HAP-1 (cell line): ENCODE data around the gene IKZF2.
"Not testable (repeated sequence)": the region's sequence is repeated elsewhere in the genome, so short reads cannot be mapped to it uniquely, and the experiment has no call there.

ENCODE experiments used
- DNase-seq, 2 experiments: peaks; one replicate each; pipeline ENCODE4 v3.0.0-alpha.2; 2016 to 2020; ENCODE audit warnings: low spot score in 2 of 2
- H3K27me3 ChIP-seq: fragments of 250-450 bp; sonication (Bioruptor Pico); 2 replicates; pipeline ENCODE4 v1.5.1; 2020; ENCODE audit warnings: low read depth, mild to moderate bottlenecking, moderate library complexity
- H3K36me3 ChIP-seq: fragments of 250-450 bp; sonication (Bioruptor Pico); replicated peaks from 2 replicates; pipeline ENCODE4 v1.5.1; 2020; ENCODE audit warnings: mild to moderate bottlenecking
- H3K4me1 ChIP-seq: fragments of 250-450 bp; sonication (Bioruptor Pico); 2 replicates; pipeline ENCODE4 v1.5.1; 2020; ENCODE audit warnings: mild to moderate bottlenecking
- H3K4me3 ChIP-seq: fragments of 250-450 bp; sonication (Bioruptor Pico); 2 replicates; pipeline ENCODE4 v1.5.1; 2020; ENCODE audit warnings: mild to moderate bottlenecking, moderate library complexity
- H3K9me3 ChIP-seq: fragments of 250-450 bp; sonication (Bioruptor Pico); 2 replicates; pipeline ENCODE4 v1.5.1; 2020; ENCODE audit warnings: mild to moderate bottlenecking, moderate library complexity
- in situ Hi-C: fragments of 300-500 bp; cut with MboI; formaldehyde crosslinking; loops from 3 replicates; pipeline ENCODE4 v1.14.3; 2020; ENCODE audit warnings: low sequenced_read_pairs, inconsistent platforms, mixed read lengths

The IKZF2 gene

GRCh38 chr2:213022987-213023386, 128.4 kb downstream of the IKZF2 start:
- DNase-seq, result no peak
- Histone ChIP-seq H3K27me3 (no peaks in the 10 kb centered on the region), H3K4me3 (no peak overlapping the region), H3K4me1 (no peaks in the 10 kb centered on the region), H3K9me3 (no peaks in the 10 kb centered on the region), H3K36me3 (no peaks in the 10 kb centered on the region)
- in situ Hi-C loops, result no loop called here

DNA sequence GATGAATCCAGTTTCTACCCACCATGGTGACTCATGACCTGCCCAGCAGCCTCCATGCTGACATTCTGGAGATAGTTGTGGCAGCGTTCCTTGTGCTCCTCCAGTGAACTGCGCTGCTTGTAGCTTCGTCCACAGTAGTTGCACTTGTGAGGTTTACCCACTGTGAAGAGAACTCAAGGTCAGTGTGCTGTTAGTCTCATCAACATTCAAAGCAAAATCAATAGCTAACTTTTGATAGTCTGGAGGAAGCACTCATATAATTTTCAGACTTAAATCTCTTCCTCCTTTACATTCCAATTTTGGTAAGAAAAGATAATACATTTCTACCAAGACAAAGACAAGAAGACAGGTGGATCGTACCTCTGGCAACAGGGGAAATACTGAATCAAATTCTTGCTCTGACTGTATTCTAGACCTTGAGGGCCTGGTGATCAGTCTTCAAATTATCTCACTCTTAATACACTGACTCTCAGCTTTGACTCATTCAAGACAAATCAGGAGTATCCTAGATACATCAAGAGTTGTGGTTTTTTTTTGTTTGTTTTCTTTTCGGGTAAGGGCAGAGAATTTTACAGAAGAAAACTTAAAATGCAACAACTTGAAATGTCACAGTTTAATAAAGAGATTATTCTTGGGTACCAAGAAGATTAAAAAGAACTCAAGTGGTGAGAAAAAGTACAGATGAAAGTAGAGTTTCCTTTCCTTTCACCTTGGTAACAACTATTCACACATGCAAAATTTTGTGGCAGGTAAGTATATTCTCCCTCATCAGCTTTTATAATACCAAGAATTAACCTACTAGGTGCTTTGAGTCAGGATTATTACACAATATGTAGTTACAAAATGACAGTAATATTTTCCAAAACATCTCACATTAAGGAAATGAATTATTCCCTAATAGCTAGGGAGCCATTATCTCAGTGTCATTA, 129.2 kb downstream of the IKZF2 start:
- Histone ChIP-seq H3K9me3 (no peaks in the 10 kb centered on the region), H3K4me1 (no peaks in the 10 kb centered on the region), H3K4me3 (no peak overlapping the region), H3K27me3 (no peaks in the 10 kb centered on the region), H3K36me3 (no peaks in the 10 kb centered on the region)
- in situ Hi-C loops, result no loop called here
- no peak for DNase-seq

DNA sequence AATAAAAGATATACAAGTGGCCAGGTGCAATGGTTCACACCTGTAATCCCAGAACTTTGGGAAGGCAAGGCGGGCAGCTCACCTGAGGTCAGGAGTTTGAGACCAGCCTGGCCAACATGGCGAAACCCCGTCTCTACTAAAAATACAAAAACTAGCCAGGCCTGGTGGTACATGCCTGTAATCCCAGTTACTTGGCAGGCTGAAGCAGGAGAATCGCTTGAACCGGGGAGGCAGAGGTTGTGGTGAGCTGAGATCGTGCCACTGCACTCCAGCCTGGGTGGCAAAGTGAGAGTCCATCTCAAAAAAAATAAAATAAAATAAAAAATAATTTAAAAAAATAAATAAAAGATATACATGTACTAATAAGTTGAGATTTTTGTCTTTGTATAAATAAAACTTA, 130.5 kb downstream of the IKZF2 start:
- in situ Hi-C loops, H3K9me3 ChIP-seq, DNase-seq, H3K4me3 ChIP-seq, H3K4me1 ChIP-seq, H3K36me3 ChIP-seq, H3K27me3 ChIP-seq: not testable (repeated sequence)

- in situ Hi-C loops, result no loop called here
- Histone ChIP-seq H3K4me3 (no peak overlapping the region), H3K4me1 (no peaks in the 10 kb centered on the region), H3K9me3 (no peaks in the 10 kb centered on the region), H3K36me3 (no peaks in the 10 kb centered on the region), H3K27me3 (no peaks in the 10 kb centered on the region)
- no peak for DNase-seq
These were observed 131.1 kb downstream of the IKZF2 start for GRCh38 chr2:213020268-213020667.

DNA sequence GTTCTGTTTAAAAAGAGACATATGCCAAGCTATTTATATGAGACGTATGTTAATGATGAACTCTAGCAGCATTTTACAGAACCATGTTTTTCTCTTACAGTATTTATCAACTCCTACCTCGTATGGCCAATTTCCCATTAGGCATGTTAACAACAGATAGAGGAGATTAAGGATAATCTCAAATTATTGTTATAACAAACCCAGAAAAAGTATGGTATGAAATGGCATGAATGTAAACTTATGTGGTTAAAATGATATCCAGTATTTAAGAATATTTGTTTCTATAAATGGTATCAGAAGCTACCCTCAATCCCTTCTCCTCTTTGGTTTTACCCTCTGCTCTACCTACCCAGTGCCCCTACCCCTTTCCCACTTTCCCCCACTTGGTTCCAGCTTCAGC, 132.0 kb downstream of the IKZF2 start:
- Histone ChIP-seq H3K9me3 (no peaks in the 10 kb centered on the region), H3K36me3 (no peaks in the 10 kb centered on the region), H3K4me3 (no peak overlapping the region), H3K4me1 (no peaks in the 10 kb centered on the region), H3K27me3 (no peaks in the 10 kb centered on the region)
- DNase-seq, result no peak
- in situ Hi-C loops, result no loop called here

DNA sequence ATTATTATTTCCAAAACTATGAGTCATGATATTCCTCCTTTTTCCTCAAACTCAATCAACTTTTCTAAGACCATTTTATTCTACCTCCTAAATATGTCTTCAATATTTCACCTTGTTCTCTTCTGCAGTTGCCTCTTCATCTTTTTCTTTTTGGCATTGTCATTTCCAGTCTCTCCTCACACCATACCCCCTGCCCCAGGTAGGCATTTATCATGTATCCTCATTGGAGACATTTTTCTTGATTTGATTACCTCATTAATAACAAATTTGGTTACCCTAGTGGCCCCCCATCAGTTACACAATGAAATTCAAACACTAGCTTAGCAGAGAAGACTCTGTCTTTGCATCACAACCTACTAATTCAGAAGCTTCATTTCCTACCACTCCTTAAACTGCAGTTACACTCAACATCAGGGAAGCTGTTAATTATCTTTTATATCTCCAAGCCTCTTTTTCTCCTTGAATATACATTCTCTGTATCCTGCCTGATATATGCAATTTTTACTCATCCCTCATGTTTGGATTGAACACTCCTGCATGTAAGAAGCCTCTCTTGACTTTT, 133.0 kb downstream of the IKZF2 start:
- no peaks in the 10 kb centered on the region for H3K4me1 ChIP-seq
- H3K4me3 ChIP-seq, result no peak overlapping the region
- DNase-seq, result no peak
- in situ Hi-C loops, result no loop called here
- H3K36me3 ChIP-seq, result no peaks in the 10 kb centered on the region
- H3K27me3 ChIP-seq, result no peaks in the 10 kb centered on the region
- H3K9me3 ChIP-seq, result no peaks in the 10 kb centered on the region

DNA sequence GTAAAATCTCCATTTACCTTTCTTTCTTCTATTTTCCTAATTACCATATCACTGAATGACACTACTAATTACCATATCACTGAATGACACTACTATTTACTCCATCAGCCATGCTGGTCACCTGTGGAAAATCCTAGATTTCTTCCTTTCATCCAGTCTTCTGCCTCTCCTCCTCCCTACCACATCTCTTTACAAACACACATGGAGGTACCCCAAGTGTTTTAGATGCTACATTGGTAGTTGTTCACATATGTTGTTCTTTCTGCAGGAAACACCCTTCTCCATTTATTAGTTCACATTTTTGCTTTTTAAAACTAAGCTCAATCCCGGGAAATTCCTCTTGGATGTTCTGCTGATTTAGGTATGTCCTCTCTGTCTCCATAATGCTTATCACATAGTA, 134.0 kb downstream of the IKZF2 start:
- Histone ChIP-seq H3K36me3 (no peaks in the 10 kb centered on the region), H3K27me3 (no peaks in the 10 kb centered on the region), H3K4me3 (no peak overlapping the region), H3K4me1 (no peaks in the 10 kb centered on the region), H3K9me3 (no peaks in the 10 kb centered on the region)
- DNase-seq, result no peak
- in situ Hi-C loops, result no loop called here

- H3K4me1 ChIP-seq, result no peaks in the 10 kb centered on the region
- H3K9me3 ChIP-seq, result no peaks in the 10 kb centered on the region
- no peaks in the 10 kb centered on the region for H3K36me3 ChIP-seq
- DNase-seq, result no peak
- in situ Hi-C loops, result no loop called here
- no peak overlapping the region for H3K4me3 ChIP-seq
- no peaks in the 10 kb centered on the region for H3K27me3 ChIP-seq
These were observed 134.4 kb downstream of the IKZF2 start for GRCh38 chr2:213016984-213017351.

DNA sequence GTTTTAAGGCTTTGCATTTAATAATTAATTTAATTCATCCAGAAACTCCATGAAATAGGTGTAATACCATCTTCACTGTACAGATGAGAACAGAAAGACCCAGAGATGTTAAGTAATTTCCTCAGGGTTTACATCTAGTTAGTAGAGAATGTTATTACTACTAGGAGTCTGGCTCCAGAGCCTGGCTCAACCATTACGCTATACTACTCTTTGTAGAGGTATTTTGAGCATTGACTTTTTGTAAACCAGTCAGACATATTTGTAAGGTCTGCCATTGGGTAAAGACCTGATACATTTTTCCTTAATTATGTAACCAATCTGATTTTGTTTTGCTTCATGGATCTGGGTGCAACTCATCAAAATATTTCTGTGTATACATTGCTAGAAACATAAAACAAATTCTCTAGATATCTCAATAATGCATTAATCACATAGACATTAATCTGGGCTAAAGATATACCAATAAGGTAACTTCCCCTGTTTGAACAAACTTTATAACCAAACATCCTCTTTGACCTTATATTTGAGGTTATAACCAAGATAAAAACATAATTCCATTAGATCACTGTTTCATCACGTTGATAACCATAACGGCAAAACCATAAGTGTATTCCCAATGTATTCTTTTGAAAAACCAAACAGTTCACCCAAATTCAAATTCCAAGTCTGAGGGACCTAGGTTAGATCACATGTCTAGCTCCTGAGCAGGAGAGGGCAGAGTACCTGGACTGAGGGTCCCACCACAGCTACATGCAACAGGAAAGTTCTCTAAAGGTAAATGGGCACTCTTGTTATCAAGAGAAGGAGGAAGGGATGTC, 135.0 kb downstream of the IKZF2 start:
- Histone ChIP-seq H3K4me3 (no peak overlapping the region), H3K4me1 (no peaks in the 10 kb centered on the region)

DNA sequence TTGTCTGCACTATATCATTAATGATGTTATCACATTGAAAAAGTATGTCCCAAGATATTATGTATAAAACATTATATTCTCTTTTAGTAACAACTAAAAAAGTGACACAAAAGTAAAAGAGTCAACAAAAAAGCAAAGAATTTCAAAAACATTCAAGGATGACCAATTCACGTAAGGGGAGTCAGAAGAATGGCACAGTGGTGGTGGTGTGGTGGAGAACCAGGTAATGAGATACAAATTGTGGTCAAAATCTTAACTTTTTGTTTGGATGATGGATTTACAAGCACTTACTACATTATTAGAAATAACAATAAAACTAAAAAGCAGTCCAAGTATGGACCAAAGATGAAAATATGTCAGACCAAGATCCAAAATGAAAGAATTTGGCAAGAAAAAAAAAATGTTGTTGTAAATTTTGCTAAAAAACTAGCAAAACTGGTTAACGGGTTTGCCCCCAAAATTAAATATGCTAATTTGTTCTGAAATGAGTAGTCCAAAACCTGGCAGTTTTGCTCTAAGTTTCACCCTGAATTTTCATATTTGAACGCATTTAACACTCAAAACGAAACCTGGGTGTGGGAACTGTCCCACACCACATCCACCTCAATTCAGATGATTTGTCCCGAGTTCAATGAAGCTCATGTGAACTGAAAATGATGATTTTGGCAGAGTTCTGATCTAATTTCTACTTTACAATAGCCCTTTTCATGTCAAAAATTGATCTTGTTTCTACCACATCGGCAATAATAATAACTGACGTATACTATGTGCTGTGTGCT, 135.8 kb downstream of the IKZF2 start:
- DNase-seq, result no peak
- in situ Hi-C loops, result no loop called here
- Histone ChIP-seq H3K9me3 (no peaks in the 10 kb centered on the region), H3K36me3 (no peaks in the 10 kb centered on the region), H3K27me3 (no peaks in the 10 kb centered on the region), H3K4me1 (no peaks in the 10 kb centered on the region), H3K4me3 (no peak overlapping the region)

More for the DNA sequence above, 135.0 kb downstream of the IKZF2 start:
- H3K9me3 ChIP-seq, result no peaks in the 10 kb centered on the region
- H3K27me3 ChIP-seq, result no peaks in the 10 kb centered on the region
- no peak for DNase-seq
- no peaks in the 10 kb centered on the region for H3K36me3 ChIP-seq
- in situ Hi-C loops, result no loop called here

GRCh38 chr2:213013979-213014378, 137.4 kb downstream of the IKZF2 start:
- in situ Hi-C loops, result no loop called here
- H3K4me1 ChIP-seq, result no peaks in the 10 kb centered on the region
- no peak for DNase-seq
- no peaks in the 10 kb centered on the region for H3K36me3 ChIP-seq
- H3K9me3 ChIP-seq, result no peaks in the 10 kb centered on the region
- H3K4me3 ChIP-seq, result no peak overlapping the region
- no peaks in the 10 kb centered on the region for H3K27me3 ChIP-seq

GRCh38 chr2:213011505-213011904, 139.9 kb downstream of the IKZF2 start:
- H3K4me1 ChIP-seq, result no peaks in the 10 kb centered on the region
- no peaks in the 10 kb centered on the region for H3K36me3 ChIP-seq
- no peaks in the 10 kb centered on the region for H3K9me3 ChIP-seq
- H3K27me3 ChIP-seq, result no peaks in the 10 kb centered on the region
- DNase-seq, result no peak
- in situ Hi-C loops, result no loop called here
- H3K4me3 ChIP-seq, result no peak overlapping the region

GRCh38 chr2:213010106-213010779, 141.2 kb downstream of the IKZF2 start:
- Histone ChIP-seq H3K36me3 (no peaks in the 10 kb centered on the region), H3K27me3 (no peaks in the 10 kb centered on the region), H3K9me3 (no peaks in the 10 kb centered on the region), H3K4me1 (no peaks in the 10 kb centered on the region), H3K4me3 (no peak overlapping the region)
- no peak for DNase-seq
- in situ Hi-C loops, result no loop called here
